NCI-H187 treated with DMSO at 0.1 percent for 48 hours (cell line): ENCODE measurements around the gene ITGA2.

Experiments
- DNase-seq: peaks from one replicate; lab custom pipeline; 2025; lab: John Stamatoyannopoulos, UW

Gene ITGA2

GRCh38 chr5:52988335-52989024 is 672 bp upstream of the ITGA2 start:
- no peak for DNase-seq

- no peak for DNase-seq
These were observed 802 bp downstream of the ITGA2 start for GRCh38 chr5:52989781-52990527.

- no peak for DNase-seq
These were observed 1.4 kb downstream of the ITGA2 start for GRCh38 chr5:52990528-52990925.

- no peak for DNase-seq
These were observed 4.2 kb downstream of the ITGA2 start for GRCh38 chr5:52993367-52993766.

GRCh38 chr5:52994266-52994665 is 5.1 kb downstream of the ITGA2 start:
- no peak for DNase-seq

- DNase-seq: no peak
These were observed 5.9 kb downstream of the ITGA2 start for GRCh38 chr5:52995095-52995494.

- DNase-seq: no peak
These were observed 6.8 kb downstream of the ITGA2 start for GRCh38 chr5:52995914-52996313.

- DNase-seq: no peak
These were observed 7.8 kb downstream of the ITGA2 start for GRCh38 chr5:52996979-52997378.

GRCh38 chr5:52997424-52997823 is 8.3 kb downstream of the ITGA2 start:
- no peak for DNase-seq

GRCh38 chr5:52998552-52999313 is 9.6 kb downstream of the ITGA2 start:
- DNase-seq: no peak

GRCh38 chr5:52999344-52999949 is 10.3 kb downstream of the ITGA2 start:
- DNase-seq: no peak

- no peak for DNase-seq
These were observed 12.4 kb downstream of the ITGA2 start for GRCh38 chr5:53001541-53001940.

- no peak for DNase-seq
These were observed 13.3 kb downstream of the ITGA2 start for GRCh38 chr5:53002491-53002890.

GRCh38 chr5:53003144-53003543 is 14.0 kb downstream of the ITGA2 start:
- DNase-seq: no peak

GRCh38 chr5:53006911-53007890 is 18.0 kb downstream of the ITGA2 start:
- DNase-seq: no peak

GRCh38 chr5:53008751-53009150 is 19.6 kb downstream of the ITGA2 start:
- DNase-seq: no peak

- DNase-seq: no peak
These were observed 20.7 kb downstream of the ITGA2 start for GRCh38 chr5:53009816-53010215.

- DNase-seq: no peak
These were observed 21.7 kb downstream of the ITGA2 start for GRCh38 chr5:53010814-53011213.

GRCh38 chr5:53011233-53011632 is 22.1 kb downstream of the ITGA2 start:
- no peak for DNase-seq

- no peak for DNase-seq
These were observed 24.7 kb downstream of the ITGA2 start for GRCh38 chr5:53013857-53014256.

- no peak for DNase-seq
These were observed 28.2 kb downstream of the ITGA2 start for GRCh38 chr5:53017383-53017782.
